Stimulated activated CD8-positive, alpha-beta memory T cell treated with anti-CD3 and anti-CD28 coated beads, Interleukin-4, amount 100 ng/mL, for 24 hours (primary cell): ENCODE data around the gene OPCML.

Source experiments
- DNase-seq: peaks from one replicate; pipeline ENCODE4 v3.0.0-alpha.2; 2020; ENCODE audit warnings: low read depth

Gene OPCML

DNA sequence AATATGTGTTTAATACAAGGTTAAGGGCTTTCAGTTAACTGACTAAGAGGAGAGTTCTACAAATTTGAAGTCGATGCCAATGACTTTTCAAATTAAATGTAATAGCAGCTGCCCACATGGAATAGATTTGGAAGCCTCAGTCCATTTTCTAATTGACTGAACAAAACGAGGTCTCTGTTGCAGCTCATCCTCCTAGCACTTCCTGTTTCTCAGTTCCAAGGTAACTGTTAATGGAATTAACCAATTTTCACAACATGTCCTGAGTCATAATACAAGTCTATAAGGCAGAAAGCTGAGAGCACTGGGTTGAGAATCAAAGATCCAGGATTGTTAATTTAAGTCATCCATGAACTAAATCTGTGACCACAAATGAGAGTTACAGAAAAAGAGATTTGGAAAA lies 177.2 kb downstream of the OPCML start:
- DNase-seq = no peak

DNA sequence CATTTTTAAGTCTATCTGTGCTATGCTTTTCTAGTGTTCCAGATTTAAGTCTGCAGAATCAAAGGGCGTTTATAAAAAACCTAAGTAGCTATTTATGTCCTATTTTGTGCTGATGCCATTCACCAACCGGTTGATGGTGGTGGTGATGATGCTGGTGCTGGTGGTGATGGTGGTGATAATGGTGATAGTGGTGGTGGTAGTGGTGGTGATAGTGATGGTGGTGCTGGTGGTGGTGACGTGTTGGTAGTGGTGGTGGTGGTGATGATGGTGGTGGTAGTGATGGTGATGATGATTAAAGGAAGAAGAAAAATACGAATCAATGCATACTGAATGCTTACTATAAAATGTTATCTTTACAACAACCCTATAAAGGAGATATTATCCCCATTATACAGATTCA lies 178.2 kb downstream of the OPCML start:
- DNase-seq = no peak

DNA sequence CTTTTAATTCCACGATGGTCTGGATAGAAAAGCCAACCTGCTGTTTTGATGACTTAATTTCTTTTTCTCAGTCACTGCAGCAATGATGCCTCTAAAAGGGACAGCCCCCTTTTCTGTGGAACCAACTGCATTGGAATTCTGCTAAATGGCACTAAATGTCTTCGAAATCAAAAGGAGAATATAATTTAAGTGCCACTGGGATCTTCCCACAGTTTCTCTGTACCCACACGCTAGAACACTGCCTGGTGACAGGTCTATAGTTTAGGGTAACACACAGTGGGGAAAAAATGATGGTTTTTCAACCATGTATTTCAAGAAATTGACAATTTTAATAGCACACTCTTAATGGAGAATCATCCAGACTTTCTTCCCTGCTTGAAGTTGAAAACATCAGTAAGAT lies 182.3 kb downstream of the OPCML start:
- no peak for DNase-seq

DNA sequence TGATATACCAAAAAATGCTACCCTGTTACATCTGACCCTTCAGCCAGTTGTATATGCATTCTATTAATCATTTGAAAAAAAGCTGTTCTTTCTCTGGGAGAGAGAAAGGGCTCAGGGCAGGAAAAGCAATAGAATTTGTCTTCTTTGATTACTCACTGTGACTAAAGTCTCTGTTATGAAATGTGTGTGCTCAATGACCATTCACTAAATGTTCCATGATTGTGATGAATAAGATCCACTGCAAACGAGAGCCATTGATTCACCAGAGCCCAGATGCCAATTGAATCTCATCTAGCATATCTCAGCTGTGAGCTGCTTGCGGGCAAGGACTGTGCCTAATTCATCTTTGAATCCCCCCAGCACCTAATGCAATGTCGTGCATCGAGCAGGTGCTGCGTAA lies 184.3 kb downstream of the OPCML start:
- DNase-seq = no peak

DNA sequence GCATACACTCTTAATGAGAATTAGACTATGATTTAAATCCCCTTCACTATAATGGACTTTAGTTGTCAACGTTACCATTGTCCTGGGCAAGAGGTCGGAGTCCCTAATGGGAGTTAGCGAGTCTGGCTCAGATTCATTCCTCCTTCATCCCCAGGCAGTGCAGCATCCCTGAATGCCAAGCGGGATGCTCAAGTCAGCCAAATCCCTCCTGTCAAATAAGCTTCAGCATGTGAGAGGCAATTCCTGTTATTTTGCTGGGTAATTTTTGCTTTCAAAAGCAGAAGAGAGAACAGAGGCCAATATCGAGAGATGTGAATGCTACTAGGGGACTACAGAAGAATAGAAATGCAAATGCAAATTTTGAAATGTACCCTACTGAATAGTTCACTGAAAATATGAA lies 186.2 kb downstream of the OPCML start:
- DNase-seq = no peak

DNA sequence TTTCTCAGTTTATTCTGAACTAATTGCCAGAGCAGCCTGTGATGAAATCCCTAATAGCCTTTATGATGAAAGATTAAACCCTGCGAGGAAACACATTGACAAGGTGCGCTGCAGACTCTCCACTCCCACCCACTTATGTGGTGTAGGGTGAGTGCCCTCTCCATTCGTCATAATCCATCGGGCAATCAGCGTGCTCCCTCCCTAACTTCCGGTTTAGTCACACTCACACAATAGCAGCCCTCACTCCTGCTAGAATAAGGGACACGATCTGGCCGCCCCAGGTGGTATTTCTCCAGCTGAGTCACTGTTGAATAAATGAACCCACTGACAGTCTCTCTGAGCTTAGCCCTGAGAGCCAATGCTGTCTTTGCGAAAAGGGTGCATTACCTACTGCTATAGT lies 188.3 kb downstream of the OPCML start:
- no peak for DNase-seq

DNA sequence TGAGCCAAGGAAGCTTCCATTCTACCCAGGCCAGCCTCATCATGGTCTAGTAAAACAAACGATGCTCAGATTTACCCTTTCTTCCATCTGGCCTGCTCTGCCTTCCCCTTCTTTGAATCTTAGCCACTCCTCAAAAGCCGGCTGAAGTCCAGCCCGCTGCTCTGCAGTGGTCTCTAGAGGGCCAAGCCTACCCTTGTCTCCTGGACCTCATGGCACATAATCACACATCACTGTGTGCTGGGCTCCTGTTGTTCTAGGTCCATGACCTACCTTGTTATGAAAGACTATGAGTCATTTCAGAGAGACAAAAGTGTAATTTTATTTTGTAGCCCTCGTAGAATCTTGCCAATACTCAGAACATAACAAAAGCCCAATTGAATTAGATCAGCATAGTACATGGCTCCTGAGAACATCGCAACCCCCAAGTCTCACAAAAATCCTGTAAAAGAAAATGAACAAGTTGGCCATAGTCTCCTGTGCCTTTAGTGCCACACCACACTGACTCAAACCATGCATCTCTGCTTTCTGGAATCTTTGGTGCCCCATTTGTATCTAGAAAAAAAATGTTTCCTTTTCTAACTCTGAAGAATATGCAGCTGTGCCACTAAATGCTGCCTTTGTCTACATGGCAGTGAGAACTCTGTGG lies 192.7 kb downstream of the OPCML start:
- DNase-seq = no peak

DNA sequence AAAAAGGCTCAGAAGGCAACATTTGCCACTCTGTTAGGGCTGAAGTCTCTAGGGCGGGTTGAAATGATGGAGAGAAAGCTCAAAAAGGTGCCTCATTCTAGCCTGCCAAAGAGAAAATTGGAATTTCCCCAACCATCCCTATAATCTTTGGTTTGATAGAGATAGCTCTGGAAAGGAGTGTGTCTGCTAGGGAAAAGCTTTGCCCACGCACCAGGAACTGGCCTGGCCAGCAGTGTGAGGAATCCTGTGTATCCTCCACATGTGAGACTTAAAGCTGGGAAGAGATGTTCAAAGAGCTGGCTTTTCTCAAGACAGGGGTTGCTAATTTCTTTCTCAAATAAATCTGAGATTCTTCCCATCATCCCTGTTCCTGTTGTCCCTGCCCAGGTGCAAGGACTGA lies 193.7 kb downstream of the OPCML start:
- DNase-seq = no peak

DNA sequence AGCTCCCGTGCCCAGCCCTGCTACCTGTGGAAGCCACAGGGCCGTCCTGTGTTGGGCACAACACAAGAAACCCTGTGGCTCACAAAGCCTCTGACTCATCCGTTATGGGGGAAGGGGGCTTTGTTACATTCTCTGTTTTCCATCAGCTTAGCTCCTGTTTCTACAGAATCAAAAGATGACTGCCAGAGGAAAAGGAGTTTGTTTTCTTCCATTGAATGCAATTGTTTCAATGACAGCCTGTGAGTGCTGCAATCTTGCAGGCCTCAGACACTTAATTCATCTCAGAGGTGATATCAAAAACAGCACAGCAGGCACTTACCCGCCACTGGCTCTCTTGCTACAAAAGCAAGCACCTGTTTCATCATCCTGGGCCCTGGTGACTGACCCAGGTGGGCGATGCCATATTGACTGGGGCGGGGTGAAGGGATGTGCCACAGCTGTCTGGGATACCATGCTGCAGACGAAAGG lies 194.3 kb downstream of the OPCML start:
- no peak for DNase-seq

DNA sequence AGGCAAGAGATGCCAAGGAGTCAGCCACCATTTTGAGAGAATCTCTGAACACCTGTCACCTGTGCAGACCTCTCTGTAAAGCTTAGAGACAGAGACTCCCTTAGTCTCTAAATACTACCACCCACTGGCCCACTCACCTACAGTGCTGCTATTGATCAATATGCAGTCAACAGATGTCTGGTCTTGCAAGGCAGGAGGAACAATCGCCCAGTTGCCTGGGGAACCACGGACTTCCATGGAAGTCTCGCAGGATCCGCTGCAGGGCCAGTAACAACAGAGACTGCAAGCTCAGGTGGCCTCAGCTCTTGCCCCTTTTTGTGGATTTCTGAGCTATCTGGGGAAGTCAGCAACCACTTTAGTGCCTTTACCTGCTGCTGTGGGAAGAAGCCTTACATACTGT lies 195.1 kb downstream of the OPCML start:
- no peak for DNase-seq

DNA sequence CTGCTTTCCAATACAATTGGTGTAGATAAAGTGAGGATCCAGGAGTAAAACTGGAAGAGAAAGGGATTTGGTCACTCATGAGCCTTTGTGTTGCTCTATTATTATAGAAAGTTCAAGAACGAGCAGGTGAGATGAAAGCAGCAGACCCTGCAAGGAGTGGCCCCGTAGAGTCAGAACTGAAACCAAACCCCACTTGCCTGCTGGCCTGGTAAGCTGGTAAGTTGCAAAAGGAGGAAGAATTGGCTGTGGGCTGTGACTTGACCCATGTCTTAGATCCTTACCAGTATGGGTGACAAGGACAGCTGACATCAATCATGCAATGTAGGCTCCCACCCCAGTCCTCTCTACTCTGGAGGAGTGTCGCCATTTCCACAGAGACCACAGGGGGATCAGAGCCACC lies 201.3 kb downstream of the OPCML start:
- no peak for DNase-seq

DNA sequence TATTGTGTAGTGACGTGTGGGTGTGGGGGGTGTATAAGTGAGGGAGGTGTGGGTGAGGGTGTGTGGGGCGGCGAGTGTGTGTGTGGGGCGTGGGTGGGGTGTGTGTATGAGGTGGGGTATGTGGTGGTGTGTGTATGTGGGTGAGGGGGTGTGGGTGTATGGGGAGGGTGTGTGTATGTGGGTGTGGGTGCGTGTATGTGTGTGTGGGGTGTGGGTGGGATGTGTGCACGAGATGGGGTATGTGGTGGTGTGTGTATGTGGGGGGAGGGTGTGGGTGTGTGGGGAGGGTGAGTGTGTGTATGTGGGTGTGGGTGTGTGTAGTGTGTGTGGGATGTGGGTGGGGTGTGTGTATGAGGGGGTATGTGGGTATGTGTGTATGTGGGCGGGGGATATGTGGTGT lies 205.5 kb downstream of the OPCML start:
- DNase-seq = no peak

DNA sequence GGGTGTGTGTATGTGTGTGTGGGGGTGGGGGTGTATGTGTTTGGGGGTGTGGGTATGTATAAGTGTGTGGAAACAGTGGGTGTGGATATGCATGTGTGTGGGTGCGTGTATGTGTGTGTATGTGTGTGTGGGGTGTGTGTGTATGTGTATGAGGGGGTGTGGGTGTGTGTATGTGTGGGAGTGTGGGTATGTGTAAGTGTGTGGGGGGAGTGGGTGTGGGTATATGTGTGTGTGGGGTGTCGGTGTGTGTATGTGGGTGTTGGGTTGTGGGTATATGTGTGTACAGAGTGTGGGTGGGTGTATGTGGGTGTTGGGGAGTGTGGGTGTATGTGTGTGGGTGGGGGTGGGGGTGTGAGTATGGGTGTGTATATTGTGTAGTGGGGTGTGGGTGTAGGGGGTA lies 206.0 kb downstream of the OPCML start:
- no peak for DNase-seq

DNA sequence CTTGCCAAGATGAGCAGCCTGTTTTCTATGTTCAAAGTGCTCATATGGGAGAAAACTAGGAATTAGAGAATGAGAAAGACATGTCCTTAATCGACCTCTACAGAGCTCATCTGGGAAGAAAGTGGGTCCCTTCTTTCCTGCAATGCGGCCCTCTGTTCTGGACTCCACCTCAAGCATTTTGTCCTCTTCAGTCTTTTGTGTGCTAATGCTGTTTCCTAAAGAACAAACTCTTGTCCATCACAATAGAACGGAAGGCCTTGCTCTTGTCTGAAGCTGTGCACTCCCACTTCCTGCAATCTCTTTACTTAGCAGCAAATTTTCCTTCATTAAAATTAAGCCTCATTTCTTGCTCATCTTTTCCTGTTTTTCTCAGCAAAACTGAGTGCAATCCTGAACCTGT lies 206.6 kb downstream of the OPCML start:
- DNase-seq = no peak

DNA sequence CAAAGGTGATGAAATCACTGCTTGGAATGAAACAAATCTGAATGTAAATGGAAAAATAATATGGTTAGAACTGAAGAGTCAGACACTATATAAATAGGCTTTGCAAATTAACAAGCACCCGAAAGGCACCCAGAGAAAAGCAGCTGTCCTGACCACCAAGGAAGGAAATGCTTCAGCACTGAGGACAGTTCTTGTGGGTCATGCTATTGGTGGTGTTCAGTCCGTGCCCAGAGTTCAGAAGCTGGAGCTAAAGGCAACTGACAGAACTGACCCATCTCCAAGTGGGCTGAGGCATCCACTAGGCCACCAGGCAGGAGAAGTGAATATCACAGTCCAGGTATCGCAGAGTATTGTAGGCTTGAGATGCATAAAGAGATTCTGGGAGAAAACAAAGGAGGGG lies 208.9 kb downstream of the OPCML start:
- DNase-seq = no peak

DNA sequence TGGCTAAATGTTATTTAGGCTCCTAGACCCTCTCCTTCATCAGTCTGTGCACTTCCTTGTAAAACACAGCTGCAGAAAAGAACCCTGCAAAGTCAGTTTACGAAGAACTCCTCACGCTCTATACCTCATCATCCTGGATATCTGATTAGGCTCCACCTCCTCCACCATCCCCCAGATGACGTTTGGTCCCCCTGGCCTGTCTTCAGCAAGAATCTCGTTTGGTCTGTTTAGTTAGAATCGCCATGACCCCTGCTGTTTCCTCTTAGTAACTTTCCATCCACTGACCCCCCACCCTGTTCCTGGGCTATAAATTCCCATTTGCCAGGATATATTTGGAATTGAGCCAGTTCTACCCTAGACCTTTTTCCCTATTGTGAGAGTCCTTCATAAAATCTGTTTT lies 214.1 kb downstream of the OPCML start:
- DNase-seq = no peak

DNA sequence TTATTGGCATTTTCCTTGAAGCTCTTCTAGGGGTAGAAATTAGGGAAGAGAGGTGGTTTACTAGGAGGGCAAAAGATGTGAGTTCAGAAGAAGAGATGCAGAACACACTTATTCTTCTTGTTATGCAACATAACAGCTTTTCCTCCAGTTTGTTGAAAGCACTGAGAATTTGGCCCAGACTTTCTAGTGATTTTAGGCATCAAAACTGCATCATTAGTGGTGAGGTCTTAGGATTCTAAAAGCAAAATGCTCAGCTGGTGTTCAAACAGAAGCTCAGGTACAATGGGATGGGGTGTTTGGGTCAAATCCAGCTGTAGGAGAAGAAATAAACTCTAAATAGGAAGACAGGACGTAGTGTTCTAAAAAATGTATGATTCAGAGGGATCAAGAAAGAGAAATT lies 221.1 kb downstream of the OPCML start:
- DNase-seq = no peak

DNA sequence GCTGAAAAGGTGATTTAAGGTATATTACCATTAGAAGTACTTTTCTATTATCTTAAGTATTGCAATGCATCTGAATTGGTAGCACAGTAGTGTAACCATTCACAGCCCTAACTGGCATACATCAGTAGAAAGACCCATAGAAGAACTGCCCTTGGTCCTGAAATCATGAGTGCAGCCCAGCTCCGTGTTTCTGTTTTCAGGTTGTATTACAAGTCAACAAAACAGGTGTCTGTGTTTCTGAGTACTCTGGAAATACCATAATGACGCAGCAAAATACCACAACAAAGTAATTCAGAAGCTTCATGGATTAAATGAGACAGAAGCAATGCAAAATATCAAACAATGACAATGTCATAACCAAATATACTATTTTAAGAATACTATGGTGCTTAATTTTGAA lies 226.3 kb downstream of the OPCML start:
- DNase-seq = no peak

DNA sequence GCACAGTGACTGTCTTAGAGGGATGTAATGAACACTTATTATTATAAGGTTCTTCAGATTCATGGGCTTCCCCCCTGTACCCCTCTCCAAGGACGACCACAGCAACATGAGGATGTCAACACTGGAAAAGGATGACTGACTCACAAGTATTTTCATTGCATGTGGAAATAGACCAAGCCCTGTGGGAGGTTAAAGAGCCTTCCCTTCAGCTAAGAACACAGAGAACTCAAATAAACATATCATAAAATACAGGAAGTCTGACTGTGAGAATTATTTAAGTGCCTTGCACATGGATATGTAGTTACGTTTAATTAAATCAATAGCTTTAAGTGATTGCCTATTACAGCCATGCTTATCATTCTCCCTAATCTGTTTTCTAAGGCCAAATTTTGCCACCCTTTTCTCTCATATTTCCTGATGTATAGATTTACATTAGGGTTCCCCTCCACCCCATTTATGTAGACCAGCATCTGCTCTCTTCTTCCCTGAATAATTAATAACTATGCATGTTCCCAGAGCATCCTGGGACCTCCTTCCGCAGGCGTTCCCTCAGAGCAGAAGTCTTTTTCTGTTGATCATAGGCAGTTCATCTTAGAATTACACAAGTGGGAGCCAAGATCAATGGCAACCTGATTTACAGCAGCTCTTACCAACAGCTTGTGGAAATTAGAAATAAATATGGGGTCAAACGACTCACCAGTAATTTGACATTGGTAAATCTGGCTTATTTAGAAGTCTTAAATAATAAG lies 226.9 kb downstream of the OPCML start:
- no peak for DNase-seq

DNA sequence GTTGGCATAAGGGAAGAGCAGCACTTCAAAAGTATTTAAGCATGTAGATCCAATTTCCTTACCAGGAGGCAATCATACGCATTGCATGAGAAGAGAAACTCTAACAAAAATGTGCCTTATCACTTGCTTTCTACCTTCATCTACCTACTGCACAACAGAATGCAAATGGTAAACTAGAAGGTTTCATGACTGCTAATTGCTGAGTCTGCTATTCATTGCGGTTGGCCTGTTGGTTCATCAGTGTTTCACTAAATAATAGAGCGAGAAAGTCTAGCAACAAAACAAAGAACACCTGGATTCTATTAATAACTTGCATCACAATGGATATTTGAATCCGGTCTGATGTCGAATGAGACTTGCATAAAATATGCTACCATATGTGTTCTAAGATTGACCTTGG lies 229.0 kb downstream of the OPCML start:
- no peak for DNase-seq

DNA sequence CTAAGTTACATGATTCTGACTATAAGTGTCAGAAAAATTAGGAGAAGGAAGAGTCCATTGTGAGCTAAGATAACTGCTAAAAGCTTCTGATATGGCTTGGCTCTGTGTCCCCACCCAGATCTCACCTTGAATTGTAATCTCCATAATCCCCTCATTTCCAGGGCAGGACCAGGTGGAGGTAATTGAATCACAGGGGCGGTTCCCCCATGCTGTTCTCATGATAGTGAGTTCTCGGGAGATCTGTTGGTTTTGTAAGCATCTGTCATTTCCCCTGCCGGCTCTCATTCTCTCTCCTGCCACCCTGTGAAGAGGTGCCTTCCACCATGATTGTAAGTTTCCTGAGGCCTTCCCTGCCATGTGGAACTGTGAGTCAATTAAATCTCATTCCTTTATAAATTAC lies 230.2 kb downstream of the OPCML start:
- no peak for DNase-seq

DNA sequence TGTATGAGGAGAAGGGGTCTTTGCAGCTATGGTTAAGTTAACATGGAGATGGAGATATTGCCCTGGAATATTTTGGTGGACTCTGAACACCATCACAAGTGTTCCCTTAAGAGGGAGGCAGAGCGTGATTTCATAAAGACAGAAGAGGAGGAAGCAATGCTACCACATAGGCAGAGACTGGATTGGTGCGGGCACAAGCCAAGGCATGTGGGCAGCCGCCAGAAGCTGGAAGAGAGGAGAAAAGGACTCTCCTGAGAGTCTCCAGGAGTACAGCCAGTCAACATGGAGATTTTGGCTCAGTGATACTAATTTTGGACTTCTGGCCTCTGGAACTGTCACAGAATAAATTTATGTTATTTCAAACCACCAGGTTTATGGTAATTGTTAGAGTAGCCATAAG lies 231.6 kb downstream of the OPCML start:
- DNase-seq = no peak

DNA sequence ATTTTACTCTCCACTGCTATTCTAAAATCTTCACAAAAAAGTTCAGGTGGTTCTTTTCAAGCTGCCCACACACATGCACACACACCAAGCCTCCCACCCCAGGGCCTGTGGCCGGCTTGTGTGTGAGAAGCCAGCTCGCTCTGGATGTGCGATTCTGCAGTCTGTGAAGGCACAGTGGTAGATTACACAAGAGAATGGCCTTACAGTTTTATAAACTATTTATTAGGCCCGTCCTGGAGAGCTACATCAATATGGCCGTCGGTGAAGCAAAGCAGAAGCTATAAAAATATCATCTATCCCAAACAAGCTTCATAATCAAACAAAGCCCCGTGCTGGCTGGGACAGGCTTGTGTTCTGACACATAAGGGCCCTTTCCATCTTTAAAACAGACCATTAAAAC lies 240.5 kb downstream of the OPCML start:
- DNase-seq = no peak

DNA sequence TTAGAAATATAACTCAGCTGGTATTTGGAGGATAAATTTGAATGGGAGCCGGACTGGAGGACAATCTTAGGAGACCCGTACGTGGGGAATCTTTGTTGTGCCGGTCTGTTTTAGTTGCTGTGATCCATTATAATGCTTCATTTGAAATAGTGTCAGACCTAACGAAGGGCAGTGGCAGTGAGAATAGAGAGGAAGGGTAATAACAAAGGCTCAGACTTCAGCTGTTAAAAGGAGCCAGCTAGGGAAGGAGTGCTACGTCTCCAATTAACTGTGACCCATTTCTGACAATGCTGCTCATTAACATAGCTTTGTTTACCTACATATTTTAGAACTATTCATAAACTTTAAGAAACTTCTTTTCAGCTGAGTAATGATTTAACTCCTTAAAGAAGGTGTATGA lies 246.9 kb downstream of the OPCML start:
- no peak for DNase-seq
